ENCODE data around the gene NRAP.

- no peak for TF ChIP-seq CTCF (IDR thresholded peaks at IDR 0.05)
- no peak for TF ChIP-seq EP300 (IDR thresholded peaks at IDR 0.05)
- TF ChIP-seq POLR2A (IDR thresholded peaks at IDR 0.05), result no peak
- TF ChIP-seq POLR2AphosphoS5 (IDR thresholded peaks at IDR 0.05), result no peak
Observed at GRCh38 chr10:113680190-113681111, 16.6 kb upstream of the NRAP start.

Data from suprapubic skin (tissue), 4 donors.